ENCODE data around the gene RABAC1. TPM values are rescaled to one million over a fixed set of nuclear protein-coding genes. Genes with fewer than 3 reads are reported as not detected.

RABAC1 gene
- total and polyA plus RNA-seq, 2 experiments from 2014 or later = 151 to 270 TPM

DNA sequence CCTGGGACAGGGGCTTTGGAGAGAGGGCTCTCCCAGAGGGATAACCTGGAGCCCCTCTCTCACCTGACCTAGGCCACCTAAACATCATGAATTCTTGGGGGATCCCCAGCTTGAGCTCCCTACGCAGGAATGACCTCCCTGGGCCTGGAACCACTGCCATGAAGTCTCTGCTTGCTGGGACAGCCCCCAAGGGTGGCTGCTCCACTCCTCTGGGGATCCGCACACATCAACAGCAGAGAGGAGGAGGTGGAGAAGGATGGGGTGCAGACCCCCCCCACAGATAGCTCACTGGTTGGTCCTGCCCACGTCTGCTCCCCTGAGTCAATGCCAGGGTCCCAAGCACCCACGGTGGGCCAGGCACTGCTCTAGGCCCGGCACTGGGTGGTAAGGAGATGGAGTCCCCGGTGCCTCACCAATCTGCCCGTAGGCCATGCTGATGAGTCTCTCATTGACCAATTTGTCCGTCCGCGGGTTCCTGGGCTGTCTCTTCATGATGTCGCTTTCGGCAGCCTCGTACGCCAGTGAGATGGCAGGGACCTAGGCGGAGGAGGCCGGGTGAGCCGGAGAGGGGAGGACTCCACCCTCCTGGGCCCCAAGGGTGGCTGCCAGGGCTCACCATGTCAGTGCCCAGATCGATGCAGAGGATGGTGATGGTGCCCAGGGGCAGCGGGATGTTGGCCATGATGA lies 10.8 kb upstream of the RABAC1 start:
- no peaks in the 10 kb centered on the region for H3K9me3 ChIP-seq (ENCODE audit: low read depth)
- TF ChIP-seq, protein P1, sequence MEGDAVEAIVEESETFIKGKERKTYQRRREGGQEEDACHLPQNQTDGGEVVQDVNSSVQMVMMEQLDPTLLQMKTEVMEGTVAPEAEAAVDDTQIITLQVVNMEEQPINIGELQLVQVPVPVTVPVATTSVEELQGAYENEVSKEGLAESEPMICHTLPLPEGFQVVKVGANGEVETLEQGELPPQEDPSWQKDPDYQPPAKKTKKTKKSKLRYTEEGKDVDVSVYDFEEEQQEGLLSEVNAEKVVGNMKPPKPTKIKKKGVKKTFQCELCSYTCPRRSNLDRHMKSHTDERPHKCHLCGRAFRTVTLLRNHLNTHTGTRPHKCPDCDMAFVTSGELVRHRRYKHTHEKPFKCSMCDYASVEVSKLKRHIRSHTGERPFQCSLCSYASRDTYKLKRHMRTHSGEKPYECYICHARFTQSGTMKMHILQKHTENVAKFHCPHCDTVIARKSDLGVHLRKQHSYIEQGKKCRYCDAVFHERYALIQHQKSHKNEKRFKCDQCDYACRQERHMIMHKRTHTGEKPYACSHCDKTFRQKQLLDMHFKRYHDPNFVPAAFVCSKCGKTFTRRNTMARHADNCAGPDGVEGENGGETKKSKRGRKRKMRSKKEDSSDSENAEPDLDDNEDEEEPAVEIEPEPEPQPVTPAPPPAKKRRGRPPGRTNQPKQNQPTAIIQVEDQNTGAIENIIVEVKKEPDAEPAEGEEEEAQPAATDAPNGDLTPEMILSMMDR (IDR thresholded peaks at IDR 0.05; ENCODE audit: low read depth, low read length) = no peak

DNA sequence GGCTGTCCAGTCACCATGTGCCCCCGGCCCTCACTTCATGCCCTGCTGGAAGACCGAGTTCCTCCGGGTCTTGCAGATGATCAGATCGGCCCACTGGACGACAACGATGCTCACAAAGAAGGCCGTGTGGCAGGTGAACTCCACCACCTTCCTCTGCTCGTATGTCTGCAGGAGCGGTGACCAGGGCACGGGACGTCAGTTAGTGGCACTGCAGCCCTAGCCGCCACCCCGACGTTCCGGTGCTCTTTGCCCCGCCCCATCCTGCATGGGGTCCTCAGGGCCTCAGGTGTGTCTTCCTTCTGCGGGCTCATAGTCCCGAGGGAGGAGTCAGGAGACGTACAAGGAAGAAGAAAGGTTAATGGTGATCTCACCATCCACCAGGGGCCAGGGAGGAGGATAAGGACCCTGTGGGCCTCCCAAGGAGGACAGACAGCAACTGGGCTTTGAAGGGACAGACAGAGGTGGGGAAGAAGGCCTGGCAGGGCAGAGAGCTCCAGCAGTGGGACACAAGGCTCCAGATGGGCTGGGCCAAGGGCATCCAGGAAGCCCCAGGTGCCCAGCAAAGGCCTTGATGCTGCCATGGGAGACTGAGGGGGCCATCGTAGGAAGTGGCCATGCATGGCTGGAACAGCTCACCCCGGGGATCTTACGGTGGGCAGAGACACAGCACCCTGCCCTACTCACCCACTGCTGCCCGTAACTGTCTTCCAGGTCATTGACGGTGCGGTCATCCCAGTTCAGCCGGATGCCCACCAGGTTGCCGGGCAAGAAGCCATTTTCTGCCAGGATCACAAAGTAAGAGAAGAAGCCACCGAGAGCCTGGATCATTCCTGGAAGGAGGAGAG lies 9.9 kb upstream of the RABAC1 start:
- no peak overlapping the region for H3K27ac ChIP-seq
- TF ChIP-seq, protein P1 (IDR thresholded peaks at IDR 0.05; ENCODE audit: low read depth, low read length) = no peak
- no peak for DNase-seq (ENCODE audit: low read depth in 1 of 2, low spot score in 1 of 2)
- no peaks in the 10 kb centered on the region for H3K9me3 ChIP-seq (ENCODE audit: low read depth)
- H3K27me3 ChIP-seq = no peaks in the 10 kb centered on the region
- no peaks in the 10 kb centered on the region for H3K36me3 ChIP-seq
- H3K4me3 ChIP-seq = no peak overlapping the region
- H3K4me1 ChIP-seq (ENCODE audit: low read depth) = no peaks in the 10 kb centered on the region

More for the DNA sequence above, 10.8 kb upstream of the RABAC1 start:
- H3K27ac ChIP-seq = no peak overlapping the region
- no peaks in the 10 kb centered on the region for H3K4me1 ChIP-seq (ENCODE audit: low read depth)
- H3K36me3 ChIP-seq = no peaks in the 10 kb centered on the region
- no peak for DNase-seq (ENCODE audit: low read depth in 1 of 2, low spot score in 1 of 2)
- H3K27me3 ChIP-seq = no peaks in the 10 kb centered on the region
- no peak overlapping the region for H3K4me3 ChIP-seq

DNA sequence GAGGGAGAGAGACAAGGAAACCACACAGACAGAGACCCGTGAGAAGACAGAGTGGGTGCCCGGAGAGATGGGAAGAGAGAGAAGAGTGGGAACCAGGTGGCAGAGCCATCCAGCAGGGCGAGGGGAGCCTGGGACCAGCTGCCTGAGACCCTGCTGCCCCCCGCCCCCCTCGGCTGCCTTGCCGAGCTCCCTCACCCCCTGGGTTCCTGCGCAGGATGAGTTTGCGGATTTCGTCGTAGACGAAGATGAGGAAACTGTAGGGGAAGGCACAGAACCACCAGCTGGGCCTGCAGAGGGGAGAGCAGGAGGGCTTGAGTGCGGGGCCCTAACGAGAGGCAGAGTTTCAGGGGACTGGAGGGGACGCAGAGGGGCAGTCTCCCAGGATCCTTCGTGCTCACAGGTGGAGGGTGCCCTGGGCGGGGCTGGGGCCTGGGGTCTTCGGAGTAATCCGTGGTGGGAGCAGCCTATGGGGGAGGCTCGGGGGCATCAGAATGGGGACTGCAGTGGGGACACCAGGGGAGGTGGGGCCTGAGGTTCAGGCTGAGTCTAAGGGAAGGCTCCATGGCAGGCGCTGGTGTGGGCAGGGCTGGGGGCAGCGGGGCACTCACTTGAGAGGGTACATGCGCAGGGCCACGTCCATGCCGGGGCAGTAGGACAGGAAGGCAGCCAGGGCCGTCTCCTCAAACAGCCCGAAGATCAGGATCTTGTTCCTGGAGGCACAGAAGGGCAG lies 8.1 kb upstream of the RABAC1 start:
- Histone ChIP-seq H3K9me3 (ENCODE audit: low read depth) (no peaks in the 10 kb centered on the region), H3K27ac (no peak overlapping the region), H3K4me3 (no peak overlapping the region), H3K36me3 (no peaks in the 10 kb centered on the region), H3K4me1 (ENCODE audit: low read depth) (no peaks in the 10 kb centered on the region), H3K27me3 (no peaks in the 10 kb centered on the region)
- no peak for DNase-seq (ENCODE audit: low read depth in 1 of 2, low spot score in 1 of 2)
- TF ChIP-seq, protein P1 (IDR thresholded peaks at IDR 0.05; ENCODE audit: low read depth, low read length) = no peak

DNA sequence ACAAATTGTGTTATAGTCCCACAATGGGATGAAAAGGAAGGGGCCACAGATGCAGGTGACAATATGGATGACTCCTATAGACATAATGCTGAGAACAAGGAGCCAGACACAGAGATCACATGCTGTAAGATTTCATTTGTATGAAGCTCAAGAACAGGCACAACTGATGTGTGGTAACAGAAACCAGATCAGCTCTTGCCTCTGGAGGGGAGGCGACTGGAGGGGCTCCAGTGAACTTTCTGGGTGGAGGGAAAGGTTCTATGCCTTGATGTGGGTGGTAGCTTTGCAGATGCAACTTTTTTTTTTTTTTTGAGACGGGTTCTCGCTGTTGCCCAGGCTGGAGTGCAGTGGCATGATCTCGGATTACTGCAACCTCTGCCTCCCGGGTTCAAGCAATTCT lies 6.0 kb upstream of the RABAC1 start:
- Histone ChIP-seq H3K4me1 (ENCODE audit: low read depth) (no peaks in the 10 kb centered on the region), H3K4me3 (no peak overlapping the region), H3K36me3 (no peaks in the 10 kb centered on the region), H3K27ac (no peak overlapping the region), H3K9me3 (ENCODE audit: low read depth) (no peaks in the 10 kb centered on the region), H3K27me3 (no peaks in the 10 kb centered on the region)
- DNase-seq (ENCODE audit: low read depth in 1 of 2, low spot score in 1 of 2) = no peak
- TF ChIP-seq, protein P1 (IDR thresholded peaks at IDR 0.05; ENCODE audit: low read depth, low read length) = no peak

DNA sequence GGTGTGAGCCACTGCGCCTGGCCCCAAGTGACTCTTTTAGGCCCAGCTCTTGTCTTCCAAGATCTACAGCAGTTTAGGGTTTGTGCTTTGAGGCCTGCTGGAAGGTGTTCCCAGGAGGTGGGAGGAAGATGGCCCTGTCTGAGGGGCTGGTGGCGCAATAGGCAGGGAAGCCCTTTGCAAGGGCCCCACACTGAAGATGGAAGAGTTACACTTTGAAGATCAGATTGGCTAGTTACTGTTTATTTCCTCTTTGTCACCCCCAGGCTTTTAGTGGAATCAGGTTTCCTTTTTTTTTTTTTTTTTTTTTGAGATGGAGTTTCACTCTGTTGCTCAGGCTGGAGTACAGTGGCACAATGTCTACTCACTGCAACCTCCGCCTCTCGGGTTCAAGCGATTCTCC lies 1.9 kb upstream of the RABAC1 start:
- H3K36me3 ChIP-seq = no peaks in the 10 kb centered on the region
- H3K27me3 ChIP-seq = no peaks in the 10 kb centered on the region
- no peaks in the 10 kb centered on the region for H3K9me3 ChIP-seq (ENCODE audit: low read depth)
- no peak overlapping the region for H3K4me3 ChIP-seq
- H3K27ac ChIP-seq = no peak overlapping the region
- no peaks in the 10 kb centered on the region for H3K4me1 ChIP-seq (ENCODE audit: low read depth)
- TF ChIP-seq, protein P1 (IDR thresholded peaks at IDR 0.05; ENCODE audit: low read depth, low read length) = no peak
- no peak for DNase-seq (ENCODE audit: low read depth in 1 of 2, low spot score in 1 of 2)
